ENCODE results near the gene ZNF805. TPM values are rescaled to one million over a fixed set of nuclear protein-coding genes. Genes with fewer than 3 reads are reported as not detected.

ZNF805 gene
- total and polyA plus RNA-seq, 2 donors (not counting 3 experiments of a cell fraction or from before 2014, with no cell fraction given): 1.6 to 8.6 TPM

DNA sequence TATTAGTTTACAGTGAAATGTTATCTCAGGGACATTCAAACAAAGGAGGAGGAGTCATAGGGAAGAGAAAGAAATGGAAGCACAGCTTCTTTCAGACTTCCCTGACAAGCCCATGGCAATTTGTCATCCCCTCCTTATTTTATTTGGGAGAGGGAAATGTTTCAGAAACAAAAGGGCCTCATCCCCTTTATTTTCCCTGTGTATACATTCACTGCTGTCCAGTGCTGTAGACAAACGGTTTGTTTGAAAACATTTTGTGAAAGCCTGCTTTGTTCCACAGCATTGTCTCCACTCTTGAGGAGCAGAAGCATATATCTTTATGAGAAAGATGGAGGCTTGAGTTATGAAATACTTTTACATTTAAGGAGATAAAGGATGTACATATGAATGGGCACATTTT is 52.1 kb downstream of the ZNF805 start:
- Histone ChIP-seq H3K9me3 (replicated peaks; ENCODE audit: control insufficient read depth, insufficient read depth, low read length) (peaks cover 22% of the 10 kb centered on the region), H4K20me1 (replicated peaks; ENCODE audit: control insufficient read depth, extremely low read depth, insufficient read depth, low read length) (peaks cover 3% of the 10 kb centered on the region), H3K27ac (ENCODE audit: insufficient read depth, low read depth, low read length) (no peak overlapping the region), H3K4me2 (ENCODE audit: insufficient read depth, low read length) (no peak overlapping the region), H3K27me3 (ENCODE audit: control insufficient read depth in 2 of 2, insufficient read depth in 2 of 2, low read length in 2 of 2) (no peaks in the 10 kb centered on the region), H3K36me3 (ENCODE audit: control insufficient read depth in 2 of 2, extremely low read depth in 1 of 2, insufficient read depth in 2 of 2, low read length in 2 of 2) (peaks cover 38 to 44% of the 10 kb centered on the region in 2 experiments), H3K9me1 (replicated peaks; ENCODE audit: control insufficient read depth, extremely low read depth, insufficient read depth, low read length) (no peaks in the 10 kb centered on the region), H3K9ac (replicated peaks; ENCODE audit: extremely low read depth, insufficient read depth, low read length) (no peak overlapping the region), H3K79me2 (ENCODE audit: control insufficient read depth, insufficient read depth, low read length) (peaks cover 67% of the 10 kb centered on the region), H3K4me1 (ENCODE audit: control insufficient read depth, extremely low read depth, insufficient read depth, low read length) (no peaks in the 10 kb centered on the region), H3K4me3 (replicated peaks in 1 of 3; ENCODE audit: insufficient read depth in 1 of 3, low read depth in 1 of 3, low read length in 3 of 3) (no peak overlapping the region), H2AFZ (ENCODE audit: low read depth, low read length) (no peak overlapping the region)
- TF ChIP-seq GATA2 (IDR thresholded peaks at IDR 0.05; ENCODE audit: insufficient read depth, insufficient read length, low read depth, low read length) (no peak), MAX (IDR thresholded peaks at IDR 0.05; ENCODE audit: insufficient read depth, insufficient read length) (no peak), MYC (IDR thresholded peaks at IDR 0.05; ENCODE audit: low read depth, low read length) (no peak), POLR2A (IDR thresholded peaks at IDR 0.05; ENCODE audit: low read depth, low read length) (no peak)
- POLR2A ChIA-PET: no interaction called here
- intact Hi-C loops (cut with micrococcal nuclease) (no loop called here), dilution Hi-C loops (cut with MboI; ENCODE audit: extremely low pct_ligation_motif_present, low sequenced_read_pairs) (no loop called here)
- BruUV-seq (replicated peaks): no TSS peak
- DNase-seq (ENCODE audit: low read depth, low spot score) (no peak), FAIRE-seq (no peak)
- CTCF ChIA-PET: no interaction called here

DNA sequence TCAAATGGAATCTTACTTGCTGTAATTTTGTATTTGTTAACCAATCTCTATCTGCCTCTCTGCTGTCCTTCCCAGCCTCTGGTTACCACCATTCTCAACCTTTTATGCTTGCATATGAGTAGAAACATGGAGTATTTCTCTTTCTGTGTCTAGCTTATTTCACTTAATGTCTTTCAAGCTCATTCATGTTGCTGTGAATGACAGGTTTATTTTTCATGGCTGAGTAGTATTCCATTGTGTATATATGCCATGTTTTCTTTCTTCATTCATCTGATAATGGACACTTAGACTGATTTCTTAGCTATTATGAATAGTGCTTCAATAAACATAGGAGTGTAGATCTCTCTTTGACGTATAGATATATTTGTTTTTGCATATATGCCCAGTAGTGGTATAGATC is 53.3 kb downstream of the ZNF805 start:
- Histone ChIP-seq H3K9me1 (replicated peaks; ENCODE audit: control insufficient read depth, extremely low read depth, insufficient read depth, low read length) (no peaks in the 10 kb centered on the region), H3K27ac (ENCODE audit: insufficient read depth, low read depth, low read length) (no peak overlapping the region), H4K20me1 (replicated peaks; ENCODE audit: control insufficient read depth, extremely low read depth, insufficient read depth, low read length) (peaks cover 3% of the 10 kb centered on the region), H3K4me2 (ENCODE audit: insufficient read depth, low read length) (no peak overlapping the region), H3K4me1 (ENCODE audit: control insufficient read depth, extremely low read depth, insufficient read depth, low read length) (no peaks in the 10 kb centered on the region), H3K9me3 (replicated peaks; ENCODE audit: control insufficient read depth, insufficient read depth, low read length) (peaks cover 22% of the 10 kb centered on the region), H3K4me3 (replicated peaks in 1 of 3; ENCODE audit: insufficient read depth in 1 of 3, low read depth in 1 of 3, low read length in 3 of 3) (no peak overlapping the region), H3K27me3 (ENCODE audit: control insufficient read depth in 2 of 2, insufficient read depth in 2 of 2, low read length in 2 of 2) (no peaks in the 10 kb centered on the region), H3K9ac (replicated peaks; ENCODE audit: extremely low read depth, insufficient read depth, low read length) (no peak overlapping the region), H2AFZ (ENCODE audit: low read depth, low read length) (no peak overlapping the region), H3K79me2 (ENCODE audit: control insufficient read depth, insufficient read depth, low read length) (peaks cover 61% of the 10 kb centered on the region), H3K36me3 (ENCODE audit: control insufficient read depth in 2 of 2, extremely low read depth in 1 of 2, insufficient read depth in 2 of 2, low read length in 2 of 2) (peaks cover 33 to 40% of the 10 kb centered on the region in 2 experiments)
- dilution Hi-C loops (cut with MboI; ENCODE audit: extremely low pct_ligation_motif_present, low sequenced_read_pairs) (no loop called here), intact Hi-C loops (cut with micrococcal nuclease) (no loop called here)
- CTCF ChIA-PET: no interaction called here
- DNase-seq (ENCODE audit: low read depth, low spot score) (no peak), FAIRE-seq (no peak)
- no TSS peak for BruUV-seq (replicated peaks)
- TF ChIP-seq GATA2 (IDR thresholded peaks at IDR 0.05; ENCODE audit: insufficient read depth, insufficient read length, low read depth, low read length) (no peak), POLR2AphosphoS5 (IDR thresholded peaks at IDR 0.05; ENCODE audit: insufficient read depth, low read depth, low read length) (no peak), POLR2A (IDR thresholded peaks at IDR 0.05; ENCODE audit: low read depth, low read length) (no peak), JUN (IDR thresholded peaks at IDR 0.05; ENCODE audit: borderline replicate concordance, insufficient read depth, insufficient read length, low read depth) (no peak), FOS (IDR thresholded peaks at IDR 0.05; ENCODE audit: borderline replicate concordance, insufficient read depth, low read length) (no peak), EZH2 (IDR thresholded peaks at IDR 0.05; ENCODE audit: borderline replicate concordance, low read depth, low read length, severe bottlenecking) (no peak), MAX (IDR thresholded peaks at IDR 0.05; ENCODE audit: insufficient read depth, insufficient read length) (no peak), MYC (IDR thresholded peaks at IDR 0.05; ENCODE audit: low read depth, low read length) (no peak)
- TF ChIP-seq, protein P1, sequence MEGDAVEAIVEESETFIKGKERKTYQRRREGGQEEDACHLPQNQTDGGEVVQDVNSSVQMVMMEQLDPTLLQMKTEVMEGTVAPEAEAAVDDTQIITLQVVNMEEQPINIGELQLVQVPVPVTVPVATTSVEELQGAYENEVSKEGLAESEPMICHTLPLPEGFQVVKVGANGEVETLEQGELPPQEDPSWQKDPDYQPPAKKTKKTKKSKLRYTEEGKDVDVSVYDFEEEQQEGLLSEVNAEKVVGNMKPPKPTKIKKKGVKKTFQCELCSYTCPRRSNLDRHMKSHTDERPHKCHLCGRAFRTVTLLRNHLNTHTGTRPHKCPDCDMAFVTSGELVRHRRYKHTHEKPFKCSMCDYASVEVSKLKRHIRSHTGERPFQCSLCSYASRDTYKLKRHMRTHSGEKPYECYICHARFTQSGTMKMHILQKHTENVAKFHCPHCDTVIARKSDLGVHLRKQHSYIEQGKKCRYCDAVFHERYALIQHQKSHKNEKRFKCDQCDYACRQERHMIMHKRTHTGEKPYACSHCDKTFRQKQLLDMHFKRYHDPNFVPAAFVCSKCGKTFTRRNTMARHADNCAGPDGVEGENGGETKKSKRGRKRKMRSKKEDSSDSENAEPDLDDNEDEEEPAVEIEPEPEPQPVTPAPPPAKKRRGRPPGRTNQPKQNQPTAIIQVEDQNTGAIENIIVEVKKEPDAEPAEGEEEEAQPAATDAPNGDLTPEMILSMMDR (IDR thresholded peaks at IDR 0.05; ENCODE audit: extremely low read depth in 1 of 2, insufficient read depth in 1 of 2, low read depth in 1 of 2, low read length in 2 of 2): no peak
- POLR2A ChIA-PET: no interaction called here

All from endothelial cell of umbilical vein (primary cell).